ENCODE measurements around the gene ROR1. TPM values are rescaled to one million over a fixed set of nuclear protein-coding genes. Genes with fewer than 3 reads are reported as not detected.
"Not testable (repeated sequence)": the region's sequence is repeated elsewhere in the genome, so short reads cannot be mapped to it uniquely, and the experiment has no call there.

ROR1 gene
- total RNA-seq, 6 donors from 2014 or later = 19.7 to 39.8 (median 28.5) TPM

- H3K4me3 ChIP-seq = no peak overlapping the region
- ATAC-seq (ENCODE audit: low FRiP score in 2 of 2) = no peak
Observed at GRCh38 chr1:63807046-63807445, 33.2 kb downstream of the ROR1 start.

GRCh38 chr1:63810936-63811469 is 37.2 kb downstream of the ROR1 start:
- WGBS, 2 donors = 52 to 63% methylated on average over 3 of the region's 3 CpGs
- peaks cover 0 to 2% (median 0%) of the 10 kb centered on the region in 4 donors for H3K9me3 ChIP-seq
- DNase-seq (no peak), ATAC-seq (ENCODE audit: low FRiP score in 2 of 2) (no peak)
- H3K36me3 ChIP-seq = no peaks in the 10 kb centered on the region
- no peak overlapping the region for H3K27ac ChIP-seq
- no peaks in the 10 kb centered on the region for H3K27me3 ChIP-seq
- TF ChIP-seq POLR2AphosphoS5 (IDR thresholded peaks at IDR 0.05) (no peak), CTCF (IDR thresholded peaks at IDR 0.05) (no peak), POLR2A (IDR thresholded peaks at IDR 0.05) (no peak), EP300 (IDR thresholded peaks at IDR 0.05) (no peak)
- no peak overlapping the region for H3K4me3 ChIP-seq
- H3K4me1 ChIP-seq = peaks cover 0 to 3% (median 0%) of the 10 kb centered on the region in 4 donors

More at GRCh38 chr1:63807046-63807445, 33.2 kb downstream of the ROR1 start:
- TF ChIP-seq CTCF (IDR thresholded peaks at IDR 0.05) (no peak), EP300 (IDR thresholded peaks at IDR 0.05) (no peak), POLR2A (IDR thresholded peaks at IDR 0.05) (no peak), POLR2AphosphoS5 (IDR thresholded peaks at IDR 0.05) (no peak)
- Histone ChIP-seq H3K36me3 (no peaks in the 10 kb centered on the region), H3K27ac (no peak overlapping the region), H3K9me3 (peaks cover 0 to 2% (median 0%) of the 10 kb centered on the region in 4 donors), H3K4me1 (no peaks in the 10 kb centered on the region), H3K27me3 (no peaks in the 10 kb centered on the region)
- WGBS, 2 donors = 71 to 81% methylated on average over 1 of the region's 1 CpG
- no peak for DNase-seq

GRCh38 chr1:63812071-63812700 is 38.4 kb downstream of the ROR1 start:
- DNase-seq (no peak), ATAC-seq (ENCODE audit: low FRiP score in 2 of 2) (no peak)
- H3K9me3 ChIP-seq = peaks cover 0 to 2% (median 0%) of the 10 kb centered on the region in 4 donors
- no peak overlapping the region for H3K27ac ChIP-seq
- H3K4me3 ChIP-seq = no peak overlapping the region
- no peaks in the 10 kb centered on the region for H3K36me3 ChIP-seq
- no peaks in the 10 kb centered on the region for H3K27me3 ChIP-seq
- no peak for TF ChIP-seq EP300 (IDR thresholded peaks at IDR 0.05)
- TF ChIP-seq POLR2AphosphoS5 (IDR thresholded peaks at IDR 0.05) = no peak
- no peak for TF ChIP-seq POLR2A (IDR thresholded peaks at IDR 0.05)
- TF ChIP-seq CTCF (IDR thresholded peaks at IDR 0.05) = no peak
- 93 to 97% methylated on average over 6 of the region's 6 CpGs for WGBS, 2 donors
- H3K4me1 ChIP-seq = peaks cover 0 to 6% (median 0%) of the 10 kb centered on the region in 4 donors

GRCh38 chr1:63813829-63814277 is 40.0 kb downstream of the ROR1 start:
- H3K4me1 ChIP-seq = peaks cover 0 to 10% (median 0%) of the 10 kb centered on the region in 4 donors
- H3K27me3 ChIP-seq = no peaks in the 10 kb centered on the region
- H3K9me3 ChIP-seq = no peaks in the 10 kb centered on the region
- DNase-seq = no peak
- H3K36me3 ChIP-seq = no peaks in the 10 kb centered on the region
- H3K4me3 ChIP-seq = no peak overlapping the region
- 39 to 57% methylated on average over 3 of the region's 3 CpGs for WGBS, 2 donors
- peak in 1 of 2 donors; percentile 33 for ATAC-seq (ENCODE audit: low FRiP score in 2 of 2)
- no peak overlapping the region for H3K27ac ChIP-seq
- no peak for TF ChIP-seq EP300 (IDR thresholded peaks at IDR 0.05)
- TF ChIP-seq POLR2AphosphoS5 (IDR thresholded peaks at IDR 0.05) = no peak
- TF ChIP-seq POLR2A (IDR thresholded peaks at IDR 0.05) = no peak
- no peak for TF ChIP-seq CTCF (IDR thresholded peaks at IDR 0.05)

GRCh38 chr1:63816217-63816815 is 42.5 kb downstream of the ROR1 start:
- not testable (repeated sequence) for H3K27me3 ChIP-seq; H3K36me3 ChIP-seq; H3K9me3 ChIP-seq; ATAC-seq (ENCODE audit: low FRiP score in 2 of 2); H3K4me3 ChIP-seq; H3K27ac ChIP-seq; DNase-seq
- WGBS, 2 donors = 77 to 84% methylated on average over 5 of the region's 5 CpGs
- H3K4me1 ChIP-seq = peaks cover 0 to 13% (median 2%) of the 10 kb centered on the region in 4 donors
